GM23248 (cell line): Measurements from ENCODE around the gene DPYSL5.

ENCODE experiments used
- EZH2 ChIP-seq: fragments of 200-600 bp; sonication (generic); IDR thresholded peaks from 2 replicates; pipeline ENCODE4 v1.6.1; 2018; ENCODE audit warnings: antibody characterized with exemption, mild to moderate bottlenecking; ENCODE audit not compliant: insufficient read depth, poor library complexity, severe bottlenecking
- EZH2phosphoT487 ChIP-seq: fragments of 200-600 bp; sonication (generic); IDR thresholded peaks from 2 replicates; pipeline ENCODE4 v1.6.1; 2018; ENCODE audit warnings: antibody characterized with exemption, moderate library complexity, mild to moderate bottlenecking, low read depth; ENCODE audit not compliant: insufficient read depth

GRCh38 chr2:26885651-26886329 is 37.9 kb downstream of the DPYSL5 start:
- TF ChIP-seq EZH2 (no peak), EZH2phosphoT487 (no peak)
